Subcutaneous adipose tissue (tissue), 4 donors: ENCODE data around the gene RALGPS2. TPM values are rescaled to one million over a fixed set of nuclear protein-coding genes. Genes with fewer than 3 reads are reported as not detected.

Source experiments
- CTCF ChIP-seq: fragments of 450-650 bp; IDR thresholded peaks from one replicate; pipeline ENCODE4 v1.5.1; 2016; ENCODE audit warnings: low read depth, mild to moderate bottlenecking, control low read depth, antibody characterized with exemption, moderate library complexity
- total RNA-seq, 4 donors: library from RNA; depleted of rRNA; stranded (reverse); fragments of >200 nt; gene quantifications; one replicate each; pipeline ENCODE4 v1.1.0, GENCODE V29; 2016

RALGPS2 gene
- total RNA-seq, 4 donors from 2014 or later = 11.7 to 14.8 (median 12.8) TPM

GRCh38 chr1:178723546-178723945 is 1.5 kb upstream of the RALGPS2 start:
- TF ChIP-seq CTCF = no peak

GRCh38 chr1:178724376-178724727 is 692 bp upstream of the RALGPS2 start:
- no peak for TF ChIP-seq CTCF

- no peak for TF ChIP-seq CTCF
Observed at GRCh38 chr1:178725466-178726086, 532 bp downstream of the RALGPS2 start.

GRCh38 chr1:178726087-178726517 is 1.1 kb downstream of the RALGPS2 start:
- TF ChIP-seq CTCF = no peak

GRCh38 chr1:178726545-178726944 is 1.5 kb downstream of the RALGPS2 start:
- no peak for TF ChIP-seq CTCF

GRCh38 chr1:178727014-178727895 is 2.2 kb downstream of the RALGPS2 start:
- no peak for TF ChIP-seq CTCF

GRCh38 chr1:178733972-178734371 is 8.9 kb downstream of the RALGPS2 start:
- TF ChIP-seq CTCF = no peak
